HepG2 (cell line): ENCODE results near the gene FLAD1. TPM values are rescaled to one million over a fixed set of nuclear protein-coding genes. Genes with fewer than 3 reads are reported as not detected.

Experiments used
- ATAC-seq: fragments of 200-7000 bp; cut with Tn5 transposase; 3 replicates; pipeline ENCODE4 v1.9.1; 2020; ENCODE audit warnings: mild to moderate bottlenecking, moderate library complexity
- BruUV-seq: library from RNA; stranded (reverse); fragments of 400-500 nt; replicated peaks from 2 replicates; lab custom pipeline; 2021; lab: Mats Ljungman, UMichigan
- CTCF ChIA-PET: fragments of 300-600 bp; formaldehyde crosslinking; extraction: SDS; loops from one replicate; lab custom pipeline; 2021; ENCODE audit warnings: low total read pairs, inconsistent platforms, low intra/inter-chr PET ratio; lab: Yijun Ruan, JAX
- POLR2A ChIA-PET: fragments of 350-600 bp; sonication (Branson Sonifier 250); formaldehyde crosslinking; loops from one replicate; lab custom pipeline; 2020; ENCODE audit warnings: antibody characterized with exemption, inconsistent platforms; lab: Yijun Ruan, JAX
- DNase-seq: peaks from one replicate; pipeline ENCODE4 v3.0.0-alpha.2; 2015; ENCODE audit warnings: low spot score
- FAIRE-seq: peaks from 3 replicates; lab custom pipeline; 2011; peaks lifted over from hg19 to GRCh38; lab: Jason Lieb, UNC
- H2AFZ ChIP-seq: one replicate; pipeline ENCODE4 v1.6.1; 2011; ENCODE audit warnings: low read length, inconsistent platforms
- H3K27ac ChIP-seq: fragments of 300-600 bp; 3 replicates; pipeline ENCODE4 v1.8.0; 2011; ENCODE audit warnings: mixed run types, mild to moderate bottlenecking, mixed read lengths, low read length, inconsistent platforms; ENCODE audit not compliant: insufficient read depth; ENCODE audit errors: extremely low read length
- H3K27me3 ChIP-seq, 2 experiments: fragments of 200-600 bp in 1 of 2; 2 replicates in 1 of 2; 3 replicates in 1 of 2; pipeline versions ENCODE4 v1.6.0 to v1.8.0; 2011; ENCODE audit warnings: low read length in 2 of 2, mild to moderate bottlenecking in 2 of 2, moderate library complexity in 2 of 2, inconsistent platforms in 1 of 2; ENCODE audit not compliant: insufficient read depth in 2 of 2, control insufficient read depth in 1 of 2
- H3K36me3 ChIP-seq, 2 experiments: fragments of 200-600 bp in 1 of 2; replicated peaks in 1 of 2; 2 replicates in 1 of 2; 3 replicates in 1 of 2; pipeline versions ENCODE4 v1.5.1 to v1.8.0; 2011; ENCODE audit warnings: low read length in 2 of 2, inconsistent platforms in 1 of 2; ENCODE audit not compliant: insufficient read depth in 2 of 2, control insufficient read depth in 1 of 2
- H3K4me1 ChIP-seq: 2 replicates; pipeline ENCODE4 v1.5.1; 2012; ENCODE audit warnings: low read length, inconsistent platforms; ENCODE audit not compliant: insufficient read depth
- H3K4me2 ChIP-seq: 2 replicates; pipeline ENCODE4 v1.6.0; 2011; ENCODE audit warnings: low read depth, low read length, inconsistent platforms
- H3K4me3 ChIP-seq, 3 experiments: fragments of 200-600 bp in 1 of 3; sonication (generic), shearing (Covaris generic) in 1 of 3; replicated peaks in 1 of 3; 2 replicates each; pipeline ENCODE4 v1.5.1; 2011 to 2016; ENCODE audit warnings: low read length in 3 of 3, inconsistent platforms in 2 of 3, low read depth in 2 of 3, mild to moderate bottlenecking in 2 of 3, control low read depth in 1 of 3, mixed read lengths in 1 of 3; ENCODE audit not compliant: insufficient read depth in 1 of 3
- H3K79me2 ChIP-seq: one replicate; pipeline ENCODE4 v1.6.1; 2011; ENCODE audit warnings: low read length, inconsistent platforms; ENCODE audit not compliant: insufficient read depth
- H3K9ac ChIP-seq: 2 replicates; pipeline ENCODE4 v1.6.0; 2011; ENCODE audit warnings: mild to moderate bottlenecking, low read depth, low read length, inconsistent platforms; ENCODE audit not compliant: insufficient read depth
- H3K9me3 ChIP-seq: 2 replicates; pipeline ENCODE4 v1.5.1; 2012; ENCODE audit warnings: mild to moderate bottlenecking, low read length
- H4K20me1 ChIP-seq: 2 replicates; pipeline ENCODE4 v1.6.0; 2011; ENCODE audit warnings: inconsistent platforms, mild to moderate bottlenecking, low read length, moderate library complexity; ENCODE audit not compliant: insufficient read depth
- FOXK1 ChIP-seq: sonication (generic); formaldehyde crosslinking; IDR thresholded peaks from 2 replicates; pipeline ENCODE4 v1.4.0; 2020; ENCODE audit warnings: low read depth, missing genetic modification reagents, borderline replicate concordance
- MAFF ChIP-seq: IDR thresholded peaks from 2 replicates; pipeline ENCODE4 v1.6.1; 2011; ENCODE audit warnings: low read depth, low read length, improper control_type of control experiment
- ZNF101 ChIP-seq: sonication (generic); formaldehyde crosslinking; IDR thresholded peaks from 2 replicates; pipeline ENCODE4 v1.4.0; 2020; ENCODE audit warnings: mild to moderate bottlenecking, low read depth, missing genetic modification reagents, borderline replicate concordance
- ZNF570 ChIP-seq: sonication (generic); formaldehyde crosslinking; IDR thresholded peaks from 2 replicates; pipeline ENCODE4 v1.4.0; 2020; ENCODE audit warnings: mild to moderate bottlenecking, missing genetic modification reagents, borderline replicate concordance
- ZNF850 ChIP-seq: sonication (generic); formaldehyde crosslinking; conservative IDR thresholded peaks from 2 replicates; pipeline ENCODE4 v1.9.0; 2021; ENCODE audit warnings: mild to moderate bottlenecking, missing genetic modification reagents
- WGBS: methylation state at CpG from one replicate; pipeline ENCODE4 v1.1.6; 2017; ENCODE audit warnings: low lambda C conversion rate; 5-methylcytosine and 5-hydroxymethylcytosine counted together
- in situ Hi-C: cut with HindIII; loops from 2 replicates; pipeline ENCODE4 v1.10.0; 2017; ENCODE audit warnings: low pct_unique_long_range_greater_than_20kb; ENCODE audit not compliant: extremely low pct_ligation_motif_present
- intact Hi-C: fragments of 100-400 bp; cut with micrococcal nuclease; formaldehyde crosslinking; loops from one replicate; pipeline ENCODE4 v1.10.0; 2022; ENCODE audit not compliant: unreplicated experiment
- polyA plus RNA-seq, 8 experiments: library from polyadenylated mRNA; depleted of rRNA in 3 of 8; stranded (reverse) in 7 of 8; unstranded in 1 of 8; fragments of >200 nt; fragmentation: Illumina TruSeq in 4 of 8; extraction: Trizol in 4 of 8; gene quantifications; 2 replicates each; pipeline versions ENCODE4 v1.2.1 to v1.2.3, GENCODE V29; 2011 to 2016; ENCODE audit warnings: low read depth in 4 of 8, missing spikeins in 1 of 8, mixed read lengths in 1 of 8; ENCODE audit not compliant: insufficient read depth in 1 of 8
- total RNA-seq, 5 experiments: library from RNA; depleted of rRNA; stranded (reverse); fragments of >200 nt; fragmentation: Illumina TruSeq; extraction: Trizol; gene quantifications; 2 replicates each; pipeline ENCODE4 v1.2.3, GENCODE V29; 2016; ENCODE audit warnings: low read depth in 1 of 5
- TF ChIP-seq, protein P1 (sequence below): sonication (generic); formaldehyde crosslinking; IDR thresholded peaks from 2 replicates; pipeline ENCODE4 v1.4.0; 2020; ENCODE audit warnings: missing genetic modification reagents

Gene FLAD1
- total and polyA plus RNA-seq, 2 of the 13 experiments (the other 11 are each of a cell fraction or from before 2014, with no cell fraction given): 25.9 to 32.8 TPM

DNA sequence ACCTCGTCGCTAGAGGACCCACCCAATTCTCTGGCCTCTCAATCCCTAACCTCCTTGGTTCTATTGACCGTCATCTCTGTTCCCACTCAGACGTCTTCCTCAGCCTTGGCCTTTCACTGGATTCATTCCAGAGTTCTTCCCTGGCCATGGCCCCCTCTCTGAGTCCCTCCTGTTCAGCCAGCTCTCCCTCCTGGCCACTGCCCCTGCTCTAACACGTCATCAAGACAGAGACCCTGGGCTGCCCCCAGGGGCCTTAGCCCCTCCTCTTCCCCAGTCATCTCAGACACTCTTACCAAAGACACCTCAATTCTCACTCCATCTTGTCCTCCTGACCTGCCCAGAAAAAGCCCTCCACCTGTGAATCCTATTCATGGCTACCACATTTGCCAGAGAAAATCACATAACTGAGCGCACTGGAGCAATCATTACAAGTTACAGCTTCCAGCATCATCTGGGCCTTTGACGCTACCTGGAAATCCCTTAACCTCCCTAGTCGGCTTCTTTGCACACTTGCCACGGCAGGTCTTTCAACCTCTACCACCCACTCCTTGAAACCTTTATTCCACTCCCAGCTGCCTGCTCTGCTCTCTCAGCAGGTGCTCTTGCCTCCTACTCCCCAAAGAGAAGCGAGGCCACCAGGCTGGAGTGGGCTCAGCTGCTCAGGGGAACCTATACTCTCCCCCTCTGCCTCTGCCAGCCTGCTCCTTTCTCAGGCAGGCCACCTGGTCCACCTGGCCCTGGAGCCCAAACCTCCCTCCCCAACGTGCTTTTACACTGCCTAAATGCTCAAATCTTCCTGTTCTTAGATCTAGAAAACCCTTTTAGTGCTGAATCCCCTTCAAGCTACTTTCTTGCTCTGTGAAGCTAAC is 36.5 kb downstream of the FLAD1 start:
- in situ Hi-C loops: no loop called here

More for the DNA sequence above, 36.5 kb downstream of the FLAD1 start:
- TF ChIP-seq ZNF101 (CRISPR knock-in tag) (no peak), MAFF (no peak), FOXK1 (no peak), ZNF850 (CRISPR knock-in tag) (no peak), ZNF570 (CRISPR knock-in tag) (no peak)
- TF ChIP-seq, protein P1, sequence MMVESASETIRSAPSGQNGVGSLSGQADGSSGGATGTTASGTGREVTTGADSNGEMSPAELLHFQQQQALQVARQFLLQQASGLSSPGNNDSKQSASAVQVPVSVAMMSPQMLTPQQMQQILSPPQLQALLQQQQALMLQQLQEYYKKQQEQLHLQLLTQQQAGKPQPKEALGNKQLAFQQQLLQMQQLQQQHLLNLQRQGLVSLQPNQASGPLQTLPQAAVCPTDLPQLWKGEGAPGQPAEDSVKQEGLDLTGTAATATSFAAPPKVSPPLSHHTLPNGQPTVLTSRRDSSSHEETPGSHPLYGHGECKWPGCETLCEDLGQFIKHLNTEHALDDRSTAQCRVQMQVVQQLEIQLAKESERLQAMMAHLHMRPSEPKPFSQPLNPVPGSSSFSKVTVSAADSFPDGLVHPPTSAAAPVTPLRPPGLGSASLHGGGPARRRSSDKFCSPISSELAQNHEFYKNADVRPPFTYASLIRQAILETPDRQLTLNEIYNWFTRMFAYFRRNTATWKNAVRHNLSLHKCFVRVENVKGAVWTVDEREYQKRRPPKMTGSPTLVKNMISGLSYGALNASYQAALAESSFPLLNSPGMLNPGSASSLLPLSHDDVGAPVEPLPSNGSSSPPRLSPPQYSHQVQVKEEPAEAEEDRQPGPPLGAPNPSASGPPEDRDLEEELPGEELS (CRISPR knock-in tag): no peak
- Histone ChIP-seq H3K79me2 (no peaks in the 10 kb centered on the region), H3K36me3 (peaks cover 6 to 9% of the 10 kb centered on the region in 2 experiments; a peak in 2 of 5 replicates), H3K27ac (no peak overlapping the region), H4K20me1 (no peaks in the 10 kb centered on the region), H3K9me3 (no peaks in the 10 kb centered on the region), H3K4me1 (peaks cover 52% of the 10 kb centered on the region), H3K4me2 (no peak overlapping the region), H2AFZ (no peak overlapping the region), H3K4me3 (no peak overlapping the region), H3K27me3 (no peaks in the 10 kb centered on the region), H3K9ac (no peak overlapping the region)
- CTCF ChIA-PET: interaction anchor here (0.8 kb wide), 1 partner anchor 24 kb away, joined by 3 read pairs; no protein-coding TSS in a partner anchor
- no TSS peak for BruUV-seq
- no peak for FAIRE-seq
- POLR2A ChIA-PET: interaction anchor here (1.1 to 1.2 kb wide), 2 partner anchors 19 to 25 kb away, joined by 4 to 5 read pairs; no protein-coding TSS in a partner anchor
- DNase-seq: no peak
- no peak for ATAC-seq
- 92% methylated on average over 11 of the region's 11 CpGs for WGBS
- intact Hi-C loops: no loop called here
